BE2C (cell line): Measurements from ENCODE around the gene MT1F.

Experiments
- DNase-seq: peaks from one replicate; pipeline ENCODE4 v3.0.0-alpha.2; 2020
- H3K27me3 ChIP-seq: fragments of 250-450 bp; sonication (Bioruptor Pico); 2 replicates; pipeline ENCODE4 v1.5.1; 2020; ENCODE audit warnings: mild to moderate bottlenecking
- H3K36me3 ChIP-seq: fragments of 250-450 bp; sonication (Bioruptor Pico); 2 replicates; pipeline ENCODE4 v1.5.1; 2020; ENCODE audit warnings: mild to moderate bottlenecking
- H3K4me1 ChIP-seq: fragments of 250-450 bp; sonication (Bioruptor Pico); 2 replicates; pipeline ENCODE4 v1.5.1; 2020
- H3K4me3 ChIP-seq: 2 replicates; pipeline ENCODE4 v1.5.1; 2011; ENCODE audit warnings: low read depth, low read length
- H3K9me3 ChIP-seq: fragments of 250-450 bp; sonication (Bioruptor Pico); 2 replicates; pipeline ENCODE4 v1.5.1; 2020
- TF ChIP-seq, protein P1 (sequence below): IDR thresholded peaks from 2 replicates; pipeline ENCODE4 v1.5.1; 2012; ENCODE audit warnings: mild to moderate bottlenecking, low read depth, low read length

Gene MT1F

GRCh38 chr16:56695246-56695645 is 37.5 kb downstream of the MT1F start:
- H3K27me3 ChIP-seq = no peaks in the 10 kb centered on the region
- H3K36me3 ChIP-seq = no peaks in the 10 kb centered on the region
- no peaks in the 10 kb centered on the region for H3K4me1 ChIP-seq
- H3K4me3 ChIP-seq = no peak overlapping the region
- no peak for DNase-seq
- TF ChIP-seq, protein P1, sequence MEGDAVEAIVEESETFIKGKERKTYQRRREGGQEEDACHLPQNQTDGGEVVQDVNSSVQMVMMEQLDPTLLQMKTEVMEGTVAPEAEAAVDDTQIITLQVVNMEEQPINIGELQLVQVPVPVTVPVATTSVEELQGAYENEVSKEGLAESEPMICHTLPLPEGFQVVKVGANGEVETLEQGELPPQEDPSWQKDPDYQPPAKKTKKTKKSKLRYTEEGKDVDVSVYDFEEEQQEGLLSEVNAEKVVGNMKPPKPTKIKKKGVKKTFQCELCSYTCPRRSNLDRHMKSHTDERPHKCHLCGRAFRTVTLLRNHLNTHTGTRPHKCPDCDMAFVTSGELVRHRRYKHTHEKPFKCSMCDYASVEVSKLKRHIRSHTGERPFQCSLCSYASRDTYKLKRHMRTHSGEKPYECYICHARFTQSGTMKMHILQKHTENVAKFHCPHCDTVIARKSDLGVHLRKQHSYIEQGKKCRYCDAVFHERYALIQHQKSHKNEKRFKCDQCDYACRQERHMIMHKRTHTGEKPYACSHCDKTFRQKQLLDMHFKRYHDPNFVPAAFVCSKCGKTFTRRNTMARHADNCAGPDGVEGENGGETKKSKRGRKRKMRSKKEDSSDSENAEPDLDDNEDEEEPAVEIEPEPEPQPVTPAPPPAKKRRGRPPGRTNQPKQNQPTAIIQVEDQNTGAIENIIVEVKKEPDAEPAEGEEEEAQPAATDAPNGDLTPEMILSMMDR = no peak
- H3K9me3 ChIP-seq = no peaks in the 10 kb centered on the region

GRCh38 chr16:56697456-56698155 is 39.8 kb downstream of the MT1F start:
- Histone ChIP-seq H3K36me3 (no peaks in the 10 kb centered on the region), H3K4me1 (no peaks in the 10 kb centered on the region), H3K27me3 (no peaks in the 10 kb centered on the region), H3K4me3 (no peak overlapping the region), H3K9me3 (no peaks in the 10 kb centered on the region)
- no peak for DNase-seq
- TF ChIP-seq, protein P1 = no peak

- TF ChIP-seq, protein P1 = no peak
- no peaks in the 10 kb centered on the region for H3K4me1 ChIP-seq
- no peaks in the 10 kb centered on the region for H3K36me3 ChIP-seq
Measured at GRCh38 chr16:56700195-56700594, 42.4 kb downstream of the MT1F start.

GRCh38 chr16:56700631-56701030 is 42.9 kb downstream of the MT1F start:
- DNase-seq = no peak
- H3K4me1 ChIP-seq = no peaks in the 10 kb centered on the region
- H3K36me3 ChIP-seq = no peaks in the 10 kb centered on the region
- no peaks in the 10 kb centered on the region for H3K27me3 ChIP-seq
- H3K9me3 ChIP-seq = no peaks in the 10 kb centered on the region
- TF ChIP-seq, protein P1 = no peak
- no peak overlapping the region for H3K4me3 ChIP-seq

More at GRCh38 chr16:56700195-56700594, 42.4 kb downstream of the MT1F start:
- H3K4me3 ChIP-seq = no peak overlapping the region
- H3K9me3 ChIP-seq = no peaks in the 10 kb centered on the region
- DNase-seq = no peak
- no peaks in the 10 kb centered on the region for H3K27me3 ChIP-seq

- Histone ChIP-seq H3K36me3 (no peaks in the 10 kb centered on the region), H3K27me3 (no peaks in the 10 kb centered on the region), H3K4me1 (no peaks in the 10 kb centered on the region), H3K9me3 (no peaks in the 10 kb centered on the region), H3K4me3 (no peak overlapping the region)
- TF ChIP-seq, protein P1 = no peak
- no peak for DNase-seq
Measured at GRCh38 chr16:56701534-56701933, 43.8 kb downstream of the MT1F start.

DNA sequence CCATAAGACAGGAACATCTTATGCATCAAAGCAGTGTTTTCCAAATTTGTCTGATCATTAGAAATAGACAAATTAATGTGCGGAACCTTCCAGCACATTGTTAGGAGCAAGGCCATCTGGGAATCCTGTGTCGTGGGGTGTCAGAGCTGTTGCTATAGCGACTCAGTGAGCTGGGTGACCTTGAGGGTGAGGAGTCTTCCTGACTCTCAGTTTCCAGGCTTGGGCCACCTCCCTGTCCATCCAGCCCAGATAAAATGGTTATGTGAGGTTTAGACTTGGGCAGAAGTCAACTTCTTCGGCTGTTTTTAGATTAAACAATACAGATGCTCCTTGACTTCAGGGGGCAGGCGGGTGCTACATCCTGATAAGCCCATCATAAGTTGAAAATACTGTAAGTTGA is 45.1 kb downstream of the MT1F start:
- TF ChIP-seq, protein P1 = no peak
- Histone ChIP-seq H3K4me1 (no peaks in the 10 kb centered on the region), H3K4me3 (no peak overlapping the region), H3K36me3 (no peaks in the 10 kb centered on the region), H3K27me3 (no peaks in the 10 kb centered on the region), H3K9me3 (no peaks in the 10 kb centered on the region)
- DNase-seq = no peak
